CD4-positive, alpha-beta T cell treated with Interferon gamma for 1 hour (primary cell): ENCODE results near the gene NUBPL.
"Not testable (repeated sequence)": the region's sequence is repeated elsewhere in the genome, so short reads cannot be mapped to it uniquely, and the experiment has no call there.

Source experiments
- DNase-seq: peaks from one replicate; pipeline ENCODE4 v3.0.0-alpha.2; 2020

Gene NUBPL

GRCh38 chr14:31749275-31749674 is 188.1 kb downstream of the NUBPL start:
- DNase-seq: no peak

DNA sequence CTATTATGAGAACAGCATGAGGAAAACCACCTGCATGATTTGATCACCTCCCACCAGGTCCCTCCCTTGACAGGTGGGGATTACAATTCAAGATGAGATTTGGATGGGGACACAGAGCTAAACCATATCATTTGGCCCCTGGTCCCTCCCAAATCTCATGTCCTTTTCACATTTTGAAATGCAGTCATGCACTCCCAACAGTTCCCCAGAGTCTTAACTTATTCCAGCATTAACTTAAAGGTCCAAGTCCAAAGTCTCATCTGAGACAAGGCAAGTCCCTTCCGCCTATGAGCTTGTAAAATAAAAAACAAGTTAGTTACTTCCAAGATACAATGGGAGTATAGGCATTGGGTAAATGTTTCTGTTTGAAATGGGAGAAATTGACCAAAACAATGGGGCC is 189.8 kb downstream of the NUBPL start:
- DNase-seq: not testable (repeated sequence)

DNA sequence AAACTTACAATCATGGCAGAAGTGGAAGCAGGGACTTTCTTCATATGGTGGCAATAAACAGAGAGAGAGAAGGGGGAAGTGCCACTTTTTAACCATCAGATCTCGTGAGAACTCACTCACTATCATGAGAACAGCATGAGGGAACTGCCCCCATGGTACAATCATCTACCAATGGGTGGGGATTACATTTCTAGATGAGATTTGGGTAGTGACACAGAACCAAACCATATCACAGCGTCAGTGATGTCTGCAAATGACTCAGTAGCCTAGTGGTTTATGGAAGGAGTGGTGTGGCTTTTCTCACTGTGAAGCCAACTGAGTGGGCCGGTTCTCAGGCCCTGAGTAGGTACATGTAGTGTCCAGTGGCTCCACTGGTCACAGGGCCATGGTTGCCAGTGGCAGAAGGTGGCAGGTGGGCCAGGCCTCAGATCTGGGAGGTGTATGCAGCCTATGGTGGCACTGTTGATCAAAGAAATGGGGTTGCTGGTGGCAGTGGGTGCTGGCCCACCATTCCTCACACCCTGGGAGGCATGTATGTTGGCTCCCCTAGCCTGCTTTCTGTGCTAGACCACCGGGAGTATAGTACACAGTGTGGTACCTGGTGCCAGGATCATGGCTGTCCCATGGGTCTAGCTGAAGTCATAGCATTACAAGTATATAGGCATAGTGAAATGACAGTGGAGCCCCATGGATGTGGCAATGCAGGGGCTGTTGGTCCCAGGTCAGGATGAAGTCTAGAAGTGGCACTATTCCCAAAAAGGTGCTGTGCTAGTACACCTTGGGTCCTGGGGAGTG is 191.9 kb downstream of the NUBPL start:
- no peak for DNase-seq

- DNase-seq: no peak
Observed at GRCh38 chr14:31758941-31759340, 197.7 kb downstream of the NUBPL start.

- DNase-seq: no peak
Observed at GRCh38 chr14:31760277-31760676, 199.1 kb downstream of the NUBPL start.

- no peak for DNase-seq
Observed at GRCh38 chr14:31761325-31761724, 200.1 kb downstream of the NUBPL start.

DNA sequence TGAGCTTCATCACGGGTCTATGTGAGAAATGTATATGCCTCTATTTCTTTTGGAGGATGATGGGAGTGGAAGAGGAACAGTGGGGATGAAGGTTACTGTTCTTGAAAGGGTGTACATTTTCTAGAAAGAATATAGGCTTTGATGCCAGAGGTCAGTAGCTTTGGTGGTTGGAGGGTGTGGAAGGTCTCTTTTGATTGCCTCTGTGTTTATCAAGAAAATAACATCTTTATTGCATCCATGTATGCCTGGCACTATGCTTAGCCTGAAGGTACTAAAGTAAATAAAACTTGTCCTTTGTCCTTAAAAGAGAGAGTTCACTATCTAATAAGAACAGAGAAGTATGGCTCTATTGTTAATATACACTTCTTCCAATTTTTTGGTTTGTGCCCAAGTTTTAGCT is 201.8 kb downstream of the NUBPL start:
- no peak for DNase-seq

DNA sequence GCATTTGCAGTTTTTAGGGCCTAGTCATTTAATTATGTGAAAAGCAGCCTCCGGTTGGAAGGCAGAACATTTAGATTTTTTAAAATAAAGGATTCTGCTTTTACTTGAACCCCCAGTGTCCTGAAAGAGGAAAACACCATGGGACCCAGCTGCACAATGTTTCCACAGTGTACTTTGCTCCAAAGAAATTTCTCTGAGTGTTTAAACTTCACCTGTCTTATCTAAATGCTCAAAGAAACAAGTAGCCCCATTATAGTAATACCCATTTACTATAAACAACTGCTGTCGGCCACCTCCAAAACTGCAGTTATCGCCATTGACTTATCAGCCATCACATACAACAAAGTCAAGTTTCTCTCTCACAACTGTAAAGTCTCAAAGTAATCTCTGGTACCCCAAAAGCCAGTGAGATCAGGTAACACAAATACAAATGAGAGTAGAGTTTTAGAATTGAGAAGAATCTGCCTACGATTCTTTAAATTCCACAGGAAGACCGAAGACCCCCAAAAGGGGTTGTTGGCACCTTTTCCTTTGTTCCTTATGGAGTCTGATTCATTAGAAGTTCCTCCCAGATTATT is 205.2 kb downstream of the NUBPL start:
- no peak for DNase-seq

DNA sequence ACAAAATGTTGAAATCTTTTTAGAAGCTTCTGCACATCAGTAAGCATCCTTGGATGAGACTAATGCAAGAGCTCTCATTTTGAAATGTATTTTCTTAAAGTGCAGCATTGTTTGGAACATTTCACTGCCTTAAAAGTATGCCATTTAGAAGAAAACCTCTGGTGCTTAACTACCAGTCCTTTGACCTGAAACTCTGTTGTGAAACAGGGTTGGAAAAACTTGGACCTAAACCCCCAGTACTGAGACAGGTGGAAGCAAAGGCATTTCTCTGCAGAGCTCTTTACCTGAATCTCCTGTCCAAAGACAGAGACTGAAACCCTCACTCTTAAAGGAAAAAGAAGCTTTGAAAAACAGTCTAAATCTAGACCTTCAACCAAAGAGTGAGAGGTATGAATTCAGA is 207.2 kb downstream of the NUBPL start:
- no peak for DNase-seq

DNA sequence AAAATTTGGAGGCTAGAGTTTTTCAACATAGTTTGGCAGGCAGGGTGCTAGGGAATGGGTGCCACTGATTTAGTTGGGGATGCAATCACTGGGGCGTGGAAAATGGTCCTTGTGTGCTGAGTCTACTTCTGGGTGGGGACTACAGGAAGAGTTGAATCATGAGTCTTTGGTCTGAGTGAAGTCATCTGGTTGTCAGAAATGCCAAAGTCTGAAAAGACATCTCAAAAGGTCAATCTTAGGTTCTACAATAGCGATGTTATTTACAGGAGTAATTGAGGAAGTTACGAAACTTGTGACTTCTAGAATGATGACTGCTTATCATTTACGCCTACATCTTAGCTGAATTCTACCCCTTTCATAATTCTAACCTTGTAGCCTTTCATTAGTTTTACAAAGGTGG is 209.1 kb downstream of the NUBPL start:
- peak; percentile 12 for DNase-seq

- DNase-seq: no peak
Observed at GRCh38 chr14:31774567-31774966, 213.4 kb downstream of the NUBPL start.

- DNase-seq: no peak
Observed at GRCh38 chr14:31777312-31777711, 216.1 kb downstream of the NUBPL start.

- DNase-seq: no peak
Observed at GRCh38 chr14:31781578-31781977, 220.4 kb downstream of the NUBPL start.

- no peak for DNase-seq
Observed at GRCh38 chr14:31785574-31785973, 224.4 kb downstream of the NUBPL start.

DNA sequence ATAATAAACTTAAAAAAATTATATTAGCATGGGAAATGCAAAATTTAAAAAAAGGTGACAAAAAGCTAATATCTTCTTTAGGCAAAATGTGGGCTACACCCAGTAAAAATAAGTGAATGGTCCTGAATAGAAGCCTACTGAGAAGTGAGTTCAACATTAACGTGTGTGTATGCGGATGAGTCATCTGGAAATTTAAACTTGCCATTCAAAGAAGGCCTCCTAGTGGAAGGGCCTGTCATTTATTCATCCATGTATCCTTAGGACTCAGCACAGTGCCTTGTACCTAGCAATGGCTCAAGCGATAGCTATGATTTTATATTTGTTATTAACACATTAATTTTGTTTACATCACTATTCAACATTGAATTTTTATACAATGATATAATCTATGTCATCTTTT is 226.2 kb downstream of the NUBPL start:
- DNase-seq: no peak

- DNase-seq: no peak
Observed at GRCh38 chr14:31788340-31788739, 227.1 kb downstream of the NUBPL start.

DNA sequence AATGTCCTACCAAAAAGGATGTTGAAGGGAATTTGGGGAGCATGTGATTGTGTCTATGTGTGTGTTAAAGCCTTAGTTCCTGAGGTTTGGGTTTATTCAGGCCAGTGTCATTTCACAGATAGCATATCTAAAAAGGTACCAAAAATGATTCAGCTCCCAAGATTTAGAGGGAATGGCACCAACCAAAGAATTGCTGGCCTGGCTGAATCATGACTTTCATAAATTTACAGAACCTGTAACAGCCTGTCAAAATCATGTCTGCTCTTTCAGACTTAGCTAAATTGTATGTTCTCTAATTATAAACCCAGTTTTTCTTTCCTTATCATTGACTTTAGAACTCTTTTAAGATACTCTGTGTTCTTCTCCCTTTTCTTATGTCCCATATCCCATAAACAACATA is 231.5 kb downstream of the NUBPL start:
- DNase-seq: no peak

GRCh38 chr14:31797946-31798345 is 236.7 kb downstream of the NUBPL start:
- DNase-seq: not testable (repeated sequence)

- DNase-seq: no peak
Observed at GRCh38 chr14:31802838-31803237, 241.6 kb downstream of the NUBPL start.

DNA sequence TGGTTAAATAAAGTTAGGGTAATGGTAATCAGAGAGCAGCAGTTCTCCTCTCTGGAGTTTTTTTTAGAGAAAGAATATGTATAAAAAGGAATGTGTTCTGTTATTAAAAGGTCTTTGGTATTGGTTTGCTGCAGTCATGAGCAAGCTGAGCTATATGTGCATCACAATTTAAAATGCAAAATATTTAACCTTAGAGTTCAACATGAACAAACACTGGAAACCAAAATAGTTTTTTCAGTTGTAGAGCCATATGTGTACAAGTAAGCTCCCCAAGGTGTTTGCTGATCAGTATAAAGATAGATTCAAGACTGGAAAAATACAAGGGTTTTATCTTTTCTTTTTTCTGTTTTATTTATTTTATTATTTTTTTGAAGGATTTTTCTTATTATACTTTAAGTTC is 245.0 kb downstream of the NUBPL start:
- no peak for DNase-seq

GRCh38 chr14:31811693-31812628 is 250.8 kb downstream of the NUBPL start:
- not testable (repeated sequence) for DNase-seq

- DNase-seq: not testable (repeated sequence)
Observed at GRCh38 chr14:31813724-31814490, 252.7 kb downstream of the NUBPL start.

GRCh38 chr14:31819281-31819680 is 258.1 kb downstream of the NUBPL start:
- no peak for DNase-seq
